Heart left ventricle (tissue), 16 donors: ENCODE measurements around the gene BACH2. TPM values are rescaled to one million over a fixed set of nuclear protein-coding genes. Genes with fewer than 3 reads are reported as not detected.

ENCODE experiments used
- ATAC-seq, 4 donors: fragments of 200-7000 bp; cut with Tn5 transposase; one replicate each; pipeline ENCODE4 v1.9.1; 2020 to 2022; ENCODE audit warnings: moderate library complexity in 4 of 4, mild to moderate bottlenecking in 3 of 4, moderate number of reproducible peaks in 1 of 4
- DNase-seq, 5 donors: peaks; one replicate each; pipeline ENCODE4 v3.0.0-alpha.2; 2020
- H3K27ac ChIP-seq, 12 donors: fragments of 200-600 bp; sonication (generic) in 4 of 12; one replicate each; pipeline versions ENCODE4 v1.5.0 to v1.8.0; 2016 to 2022; ENCODE audit warnings: mild to moderate bottlenecking in 2 of 12
- H3K27me3 ChIP-seq, 9 donors: fragments of 200-600 bp; sonication (generic) in 2 of 9; one replicate each; pipeline versions ENCODE4 v1.5.1 to v1.8.0; 2016 to 2022; ENCODE audit warnings: mild to moderate bottlenecking in 3 of 9
- H3K36me3 ChIP-seq, 9 donors: fragments of 200-600 bp; sonication (generic) in 2 of 9; one replicate each; pipeline versions ENCODE4 v1.5.0 to v1.8.0; 2018 to 2022; ENCODE audit warnings: mild to moderate bottlenecking in 2 of 9
- H3K4me1 ChIP-seq, 12 donors: fragments of 200-600 bp; sonication (generic) in 4 of 12; one replicate each; pipeline versions ENCODE4 v1.5.0 to v1.8.0; 2016 to 2022; ENCODE audit warnings: mild to moderate bottlenecking in 3 of 12
- H3K4me3 ChIP-seq, 12 donors: fragments of 200-600 bp; sonication (generic) in 4 of 12; one replicate each; pipeline versions ENCODE4 v1.5.0 to v1.8.0; 2017 to 2022; ENCODE audit warnings: mild to moderate bottlenecking in 9 of 12, moderate library complexity in 4 of 12
- H3K9me3 ChIP-seq, 12 donors: fragments of 200-600 bp; sonication (generic) in 4 of 12; one replicate each; pipeline versions ENCODE4 v1.5.0 to v1.8.0; 2016 to 2022; ENCODE audit warnings: mild to moderate bottlenecking in 1 of 12
- CTCF ChIP-seq, 12 donors: fragments of 200-600 bp; sonication (generic) in 4 of 12; IDR thresholded peaks; one replicate each; pipeline versions ENCODE4 v1.5.0 to v1.8.0; 2018 to 2022; ENCODE audit warnings: antibody characterized with exemption in 12 of 12, mild to moderate bottlenecking in 5 of 12
- POLR2A ChIP-seq, 2 donors: fragments of 450-650 bp; IDR thresholded peaks; one replicate each; pipeline ENCODE4 v1.6.1; 2017; ENCODE audit warnings: antibody characterized with exemption in 2 of 2, mild to moderate bottlenecking in 2 of 2, moderate library complexity in 2 of 2
- WGBS, 4 donors: extraction: QIAGEN DNeasy Blood & Tissue Kit in 2 of 4; methylation state at CpG; one replicate each; pipeline versions ENCODE4 v1.1.5 to v1.1.7; 2013 to 2018; 5-methylcytosine and 5-hydroxymethylcytosine counted together
- intact Hi-C, 10 donors: fragments of 100-400 bp; cut with DNase I; formaldehyde crosslinking; loops; one replicate each; pipeline versions ENCODE4 v1.11.1 to v1.14.2; 2022
- polyA plus RNA-seq, 2 donors: library from polyadenylated mRNA; stranded (reverse); fragments of 200-250 nt; gene quantifications; one replicate each; pipeline ENCODE4 v1.2.3, GENCODE V29; 2013
- total RNA-seq, 9 donors: library from RNA; depleted of rRNA in 2 of 9; stranded (reverse); fragments of >200 nt in 2 of 9; fragmentation: NEBNext Ultra II Directional in 3 of 9; extraction: Animal tissue kit (Norgen Biotek cat#: 25700) in 3 of 9; gene quantifications; one replicate each; pipeline versions ENCODE4 v1.1.0 to v1.2.4, GENCODE V29; 2016 to 2023
- donor health status: ischemic (EF 13 %, LVEDD 7.1; RV severe dilation, severe dysfunction).
- donor health status: healthy with polysubstance abuse.
- donor health status: DM: no; HTN: yes; CAD: no.
- donor health status: DM: no; HTN: no; CAD: no.
- donor health status: ischemic (EF 25% LVEDD 6.9; RV normal size, moderate dysfunction).
- donor health status: ischemic (EF 25% LVEDD 5.7; RV mildly dilated, moderate dysfunction).
- donor health status: healthy.
- donor health status: DM: yes; HTN: yes; CAD: no.
- donor health status: ischemic (EF 35%, LVEDD 5.7; RV mildly dilated, moderate dysfunction).
- donor health status: nonischemic (EF 11% LVEDD 7.7; RV severe dilation, severe dysfunction).
- donor health status: DM: yes; HTN: yes; CAD: no.
- donor health status: PGD.
- donor health status: ischemic (EF 29% LVEDD 5.4; RV normal size, mild dysfunction).
- donor health status: nonischemic (EF 23%, LVEDD 6.1; RV moderate dilation, normal function).

BACH2 gene
- total and polyA plus RNA-seq, 11 donors = 0.23 to 8.4 (median 1.5) TPM

GRCh38 chr6:89965441-89966227, 331.0 kb downstream of the BACH2 start:
- Histone ChIP-seq H3K36me3 (no peaks in the 10 kb centered on the region), H3K4me3 (no peak overlapping the region), H3K4me1 (peaks cover 0 to 7% (median 0%) of the 10 kb centered on the region in 12 donors), H3K27me3 (no peaks in the 10 kb centered on the region), H3K9me3 (no peaks in the 10 kb centered on the region), H3K27ac (no peak overlapping the region)
- no peak for ATAC-seq
- 91 to 100% (median 97%) methylated on average over 2 of the region's 2 CpGs for WGBS, 4 donors
- DNase-seq = no peak
- TF ChIP-seq CTCF (IDR thresholded peaks at IDR 0.05) (no peak), POLR2A (IDR thresholded peaks at IDR 0.05) (no peak)
- intact Hi-C loops = loop anchor here in 2 of 10 donors (5.0 kb wide), 2 partner anchors 427 to 512 kb away; no protein-coding TSS in a partner anchor

- H3K9me3 ChIP-seq = no peaks in the 10 kb centered on the region
- DNase-seq (no peak), ATAC-seq (no peak)
- intact Hi-C loops = no loop called here
- no peaks in the 10 kb centered on the region for H3K36me3 ChIP-seq
- no peak overlapping the region for H3K4me3 ChIP-seq
- no peaks in the 10 kb centered on the region for H3K4me1 ChIP-seq
- no peaks in the 10 kb centered on the region for H3K27me3 ChIP-seq
- TF ChIP-seq POLR2A (IDR thresholded peaks at IDR 0.05) (no peak), CTCF (IDR thresholded peaks at IDR 0.05) (no peak)
- WGBS, 4 donors = 92 to 96% (median 95%) methylated on average over 3 of the region's 3 CpGs
- no peak overlapping the region for H3K27ac ChIP-seq
These were observed 333.3 kb downstream of the BACH2 start for GRCh38 chr6:89963391-89963790.

GRCh38 chr6:89961481-89961880, 335.2 kb downstream of the BACH2 start:
- no peaks in the 10 kb centered on the region for H3K9me3 ChIP-seq
- DNase-seq (no peak), ATAC-seq (no peak)
- TF ChIP-seq POLR2A (IDR thresholded peaks at IDR 0.05) (no peak), CTCF (IDR thresholded peaks at IDR 0.05) (no peak)
- H3K4me1 ChIP-seq = no peaks in the 10 kb centered on the region
- H3K36me3 ChIP-seq = no peaks in the 10 kb centered on the region
- H3K27me3 ChIP-seq = no peaks in the 10 kb centered on the region
- 93 to 99% (median 98%) methylated on average over 2 of the region's 2 CpGs for WGBS, 4 donors
- H3K4me3 ChIP-seq = no peak overlapping the region
- no peak overlapping the region for H3K27ac ChIP-seq
- intact Hi-C loops = no loop called here

- Histone ChIP-seq H3K36me3 (no peaks in the 10 kb centered on the region), H3K4me3 (no peak overlapping the region), H3K4me1 (no peaks in the 10 kb centered on the region), H3K9me3 (no peaks in the 10 kb centered on the region), H3K27me3 (no peaks in the 10 kb centered on the region), H3K27ac (no peak overlapping the region)
- intact Hi-C loops = no loop called here
- no peak for DNase-seq
- 89 to 94% (median 90%) methylated on average over 6 of the region's 6 CpGs for WGBS, 4 donors
- no peak for TF ChIP-seq POLR2A (IDR thresholded peaks at IDR 0.05)
- no peak for TF ChIP-seq CTCF (IDR thresholded peaks at IDR 0.05)
- ATAC-seq = no peak
These were observed 336.8 kb downstream of the BACH2 start for GRCh38 chr6:89959883-89960282.
